Measurements from ENCODE around the gene GPHA2.
"Not testable (repeated sequence)": the region's sequence is repeated elsewhere in the genome, so short reads cannot be mapped to it uniquely, and the experiment has no call there.

Gene GPHA2, protein sequence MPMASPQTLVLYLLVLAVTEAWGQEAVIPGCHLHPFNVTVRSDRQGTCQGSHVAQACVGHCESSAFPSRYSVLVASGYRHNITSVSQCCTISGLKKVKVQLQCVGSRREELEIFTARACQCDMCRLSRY

DNA sequence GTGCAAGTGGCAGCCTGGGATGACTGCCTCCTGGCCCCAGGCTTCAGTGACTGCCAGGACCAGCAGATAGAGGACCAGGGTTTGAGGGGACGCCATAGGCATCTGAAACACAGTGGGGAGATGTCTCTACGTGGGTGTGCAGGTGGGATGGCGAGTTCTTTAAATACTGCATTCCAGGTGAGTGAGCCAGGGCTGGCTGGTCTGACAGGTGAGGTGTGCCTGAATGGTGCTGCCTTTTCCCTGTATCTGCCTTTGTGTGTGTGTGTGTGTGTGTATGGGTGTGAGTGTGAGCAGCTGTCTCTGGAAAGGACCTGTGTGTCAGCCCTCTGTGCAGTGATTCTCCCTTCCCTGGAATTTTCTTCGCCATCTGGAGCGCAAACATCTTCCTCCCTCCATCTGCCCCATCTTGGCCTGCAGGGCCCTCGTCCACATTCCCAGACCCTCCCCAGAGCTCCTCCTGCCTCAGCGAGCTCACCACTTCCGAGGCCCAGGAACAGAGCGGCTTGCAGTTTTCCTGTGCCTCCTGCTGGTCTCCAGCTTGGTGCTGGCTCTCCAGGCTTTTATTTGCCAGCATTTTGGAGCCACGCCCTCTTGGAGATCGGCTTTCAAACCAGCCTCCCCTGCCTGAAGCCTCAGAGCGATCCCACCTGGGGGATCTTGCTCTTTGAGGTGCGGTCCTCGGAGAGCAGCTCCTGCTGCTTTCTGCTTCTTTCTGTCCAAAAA is at the start of gene GPHA2:
Gene GPHA2 (minus strand): TSS at position 535 of the 723 bp plus-strand sequence. CDS start 433 bp downstream, at position 102.
- H3K4me3 ChIP-seq (ENCODE audit: low read length) = no peak within 1 kb of the TSS
- DNase-seq (ENCODE audit: low read depth) = no peak
- TF ChIP-seq, protein P1, sequence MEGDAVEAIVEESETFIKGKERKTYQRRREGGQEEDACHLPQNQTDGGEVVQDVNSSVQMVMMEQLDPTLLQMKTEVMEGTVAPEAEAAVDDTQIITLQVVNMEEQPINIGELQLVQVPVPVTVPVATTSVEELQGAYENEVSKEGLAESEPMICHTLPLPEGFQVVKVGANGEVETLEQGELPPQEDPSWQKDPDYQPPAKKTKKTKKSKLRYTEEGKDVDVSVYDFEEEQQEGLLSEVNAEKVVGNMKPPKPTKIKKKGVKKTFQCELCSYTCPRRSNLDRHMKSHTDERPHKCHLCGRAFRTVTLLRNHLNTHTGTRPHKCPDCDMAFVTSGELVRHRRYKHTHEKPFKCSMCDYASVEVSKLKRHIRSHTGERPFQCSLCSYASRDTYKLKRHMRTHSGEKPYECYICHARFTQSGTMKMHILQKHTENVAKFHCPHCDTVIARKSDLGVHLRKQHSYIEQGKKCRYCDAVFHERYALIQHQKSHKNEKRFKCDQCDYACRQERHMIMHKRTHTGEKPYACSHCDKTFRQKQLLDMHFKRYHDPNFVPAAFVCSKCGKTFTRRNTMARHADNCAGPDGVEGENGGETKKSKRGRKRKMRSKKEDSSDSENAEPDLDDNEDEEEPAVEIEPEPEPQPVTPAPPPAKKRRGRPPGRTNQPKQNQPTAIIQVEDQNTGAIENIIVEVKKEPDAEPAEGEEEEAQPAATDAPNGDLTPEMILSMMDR (conservative IDR thresholded peaks at IDR 0.05; ENCODE audit: low read depth, low read length) = no peak

DNA sequence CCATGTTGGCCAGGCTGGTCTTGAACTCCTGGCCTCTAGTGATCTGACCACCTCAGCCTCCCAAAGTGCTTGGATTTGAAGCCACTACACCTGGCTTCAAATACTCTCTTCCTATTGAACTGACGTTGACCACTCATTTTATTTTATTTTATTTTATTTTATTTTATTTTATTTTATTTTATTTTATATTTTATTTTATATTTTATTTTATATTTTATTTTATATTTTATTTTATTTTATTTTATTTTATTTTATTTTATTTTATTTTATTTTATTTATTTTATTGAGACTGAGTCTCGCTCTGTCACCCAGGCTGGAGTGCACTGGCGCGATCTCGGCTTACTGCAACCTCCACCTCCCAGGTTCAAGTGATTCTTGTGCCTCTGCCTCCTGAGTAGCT is 47.6 kb upstream of the GPHA2 start:
- not testable (repeated sequence) for H3K4me3 ChIP-seq (ENCODE audit: low read length); DNase-seq (ENCODE audit: low read depth)

DNA sequence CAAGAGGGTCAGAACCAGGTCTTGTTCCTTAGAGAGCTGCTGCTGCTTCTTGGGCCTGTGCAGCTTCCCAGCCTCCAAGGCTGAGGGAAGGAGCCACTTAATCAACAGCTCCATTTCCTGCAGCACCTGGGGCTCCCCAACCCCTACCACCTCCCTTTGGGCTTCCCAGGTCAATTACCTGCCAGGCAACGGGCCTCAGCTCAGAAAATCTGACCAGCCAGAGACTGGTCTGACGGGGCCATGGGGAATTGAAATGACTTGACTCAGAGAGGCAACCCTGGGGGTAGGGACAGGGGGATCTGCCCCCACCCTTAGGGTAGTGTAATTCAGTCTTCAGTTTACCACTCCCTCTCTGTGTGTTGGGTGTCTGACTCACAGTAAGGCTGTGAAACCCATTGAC is 41.0 kb upstream of the GPHA2 start:
- no peak for DNase-seq (ENCODE audit: low read depth)
- no peak overlapping the region for H3K4me3 ChIP-seq (ENCODE audit: low read length)
- TF ChIP-seq, protein P1 (conservative IDR thresholded peaks at IDR 0.05; ENCODE audit: low read depth, low read length) = no peak

DNA sequence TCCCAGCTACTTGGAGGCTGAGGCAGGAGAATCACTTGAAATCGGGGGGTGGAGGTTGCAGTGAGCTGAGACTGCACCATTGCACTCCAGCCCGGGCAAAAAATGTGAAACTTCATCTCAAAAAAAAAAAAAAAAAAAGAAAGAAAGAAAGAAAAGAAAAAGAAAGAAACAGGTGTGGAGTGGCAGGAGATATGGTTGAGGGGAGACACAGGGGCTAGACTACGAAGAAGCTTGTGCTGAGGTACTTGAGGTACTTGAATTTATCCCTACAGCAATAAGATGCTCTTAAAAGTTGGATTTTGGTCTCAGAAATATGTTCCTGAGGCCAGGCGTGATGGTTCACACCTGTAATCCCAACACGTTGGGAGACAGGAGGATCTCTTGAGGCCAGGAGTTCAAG is 38.4 kb upstream of the GPHA2 start:
- no peak for DNase-seq (ENCODE audit: low read depth)
- TF ChIP-seq, protein P1 (conservative IDR thresholded peaks at IDR 0.05; ENCODE audit: low read depth, low read length) = no peak

DNA sequence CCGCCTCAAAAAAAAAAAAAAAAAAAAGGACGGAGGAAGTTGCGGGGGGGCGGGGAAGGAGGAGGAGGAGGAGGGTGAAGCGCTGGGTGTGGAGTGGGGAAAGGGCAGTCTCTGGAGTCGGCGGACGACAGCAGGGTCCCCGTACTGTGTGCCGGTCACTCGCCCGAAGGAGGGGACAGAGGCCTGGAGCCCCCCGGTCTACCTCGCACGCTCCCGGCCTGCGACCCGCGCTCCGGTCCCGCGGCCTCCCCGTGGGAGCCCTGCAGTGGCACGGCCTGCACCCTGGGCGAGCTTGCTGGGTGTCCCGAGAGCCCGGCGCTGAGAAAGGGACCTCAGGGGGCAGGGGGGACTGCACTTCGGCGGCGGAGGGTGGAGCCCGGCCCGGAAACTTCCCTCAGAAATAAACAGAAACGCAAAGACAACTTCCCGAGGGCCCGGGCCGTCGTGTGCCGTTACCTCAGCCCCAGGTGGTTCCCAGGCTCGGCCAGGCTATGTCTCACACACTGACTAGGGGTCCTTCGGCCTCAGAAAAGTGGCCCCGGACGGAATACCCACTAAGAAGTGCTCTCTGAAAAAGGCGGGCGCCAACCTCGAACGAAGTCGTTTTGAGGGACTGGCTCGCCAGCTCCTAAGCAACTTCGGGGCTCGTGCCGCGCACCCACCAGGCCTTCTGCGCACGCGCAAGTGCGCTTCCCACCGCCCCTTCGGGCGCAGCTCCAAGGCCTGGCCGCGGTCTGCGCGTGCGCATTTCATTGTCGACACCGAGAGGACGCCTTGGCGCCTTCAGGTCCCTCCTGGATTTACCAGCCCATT is 35.9 kb upstream of the GPHA2 start, which contains the start of gene MAJIN:
Gene MAJIN (minus strand): TSS at position 688 of the 813 bp plus-strand sequence. CDS start 12,703 bp downstream, outside the sequence.
- peak within 1 kb of the TSS; percentile 23 for H3K4me3 ChIP-seq (ENCODE audit: low read length)
- TF ChIP-seq, protein P1 (conservative IDR thresholded peaks at IDR 0.05; ENCODE audit: low read depth, low read length) = no peak

More for the DNA sequence above, 38.4 kb upstream of the GPHA2 start:
- H3K4me3 ChIP-seq (ENCODE audit: low read length) = no peak overlapping the region

DNA sequence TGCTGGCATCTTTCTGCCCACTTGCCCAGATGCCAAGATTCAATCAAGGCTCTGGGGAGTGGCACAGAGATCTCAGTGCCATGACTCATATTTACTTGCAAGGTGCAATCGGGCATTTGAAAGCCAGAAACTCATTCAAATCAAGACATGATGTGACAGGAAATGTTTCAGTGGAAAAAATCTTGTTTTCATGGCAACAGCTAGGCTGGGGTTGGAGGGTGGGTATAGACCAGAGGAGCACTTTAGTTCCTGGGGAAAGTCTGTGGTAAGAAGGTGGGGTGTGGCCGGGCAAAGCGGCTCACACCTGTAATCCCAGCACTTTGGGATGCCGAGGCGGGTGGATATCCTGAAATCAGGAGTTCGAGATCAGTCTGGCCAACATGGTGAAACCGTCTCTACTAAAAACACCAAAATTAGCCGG is 35.0 kb upstream of the GPHA2 start:
- no peak for DNase-seq (ENCODE audit: low read depth)
- no peak overlapping the region for H3K4me3 ChIP-seq (ENCODE audit: low read length)
- TF ChIP-seq, protein P1 (conservative IDR thresholded peaks at IDR 0.05; ENCODE audit: low read depth, low read length) = no peak

More for the DNA sequence above, 35.9 kb upstream of the GPHA2 start, which contains the start of gene MAJIN:
- no peak for DNase-seq (ENCODE audit: low read depth)

DNA sequence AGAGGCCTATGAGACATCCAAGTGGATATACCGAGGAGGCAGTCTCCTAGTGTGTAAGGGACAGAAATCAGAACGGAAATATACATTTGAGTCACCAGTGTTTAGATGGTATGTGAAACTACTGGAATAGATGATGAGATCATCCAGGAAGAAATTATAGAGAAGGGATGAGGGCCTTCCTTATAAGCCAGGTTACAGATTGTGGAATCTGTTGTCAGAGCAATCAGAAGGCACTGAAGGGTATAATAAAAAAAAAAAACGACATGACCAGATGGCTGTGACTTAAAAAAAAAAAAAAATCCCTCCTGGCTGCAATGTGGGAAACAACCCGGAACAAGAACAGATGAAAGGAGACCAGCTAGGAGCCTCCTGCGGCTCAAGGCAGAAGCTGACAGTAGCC is 33.5 kb upstream of the GPHA2 start:
- no peak for DNase-seq (ENCODE audit: low read depth)
- TF ChIP-seq, protein P1 (conservative IDR thresholded peaks at IDR 0.05; ENCODE audit: low read depth, low read length) = no peak
- no peak overlapping the region for H3K4me3 ChIP-seq (ENCODE audit: low read length)

Measured in retinal pigment epithelial cell (primary cell).